ENCODE measurements around the gene RAC3. TPM values are rescaled to one million over a fixed set of nuclear protein-coding genes. Genes with fewer than 3 reads are reported as not detected.

Gene RAC3
- total RNA-seq, 1 experiment from 2014 or later = 16.4 TPM

DNA sequence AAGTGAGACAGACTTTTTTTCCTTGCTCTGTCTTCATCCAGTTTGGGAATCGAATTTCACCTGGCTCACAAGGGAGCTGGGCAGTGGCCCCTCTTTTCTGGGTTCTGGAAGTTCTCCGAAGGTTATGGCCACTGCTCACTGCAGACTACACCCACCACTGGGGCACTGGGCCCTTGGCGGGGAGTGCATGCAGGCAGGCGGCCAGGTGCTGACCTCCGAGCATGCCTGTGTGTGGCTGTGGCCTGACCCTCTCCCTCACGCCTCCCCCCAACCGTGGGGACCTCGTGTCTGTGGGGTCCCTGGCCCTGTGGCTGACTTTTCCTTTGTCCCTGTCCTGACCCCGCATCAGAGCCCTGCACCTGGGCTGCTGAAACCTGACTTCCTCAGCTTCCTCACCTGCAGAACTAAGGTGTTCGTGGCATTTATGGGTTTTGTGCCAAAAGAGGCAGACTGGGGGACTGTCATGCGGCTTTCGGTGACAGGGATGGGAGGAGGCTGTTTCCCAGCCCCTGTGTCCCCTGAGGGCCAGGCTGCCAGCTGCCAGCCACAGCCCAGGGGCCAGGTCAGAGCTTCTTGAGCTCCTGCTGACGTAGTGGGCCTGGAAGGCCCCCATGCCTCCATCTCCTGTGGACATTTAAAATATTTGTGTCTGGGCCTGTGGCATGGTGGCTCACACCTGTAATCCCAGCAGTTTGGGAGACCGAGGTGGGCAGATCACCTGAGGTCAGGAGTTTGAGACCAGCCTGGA lies 32.6 kb upstream of the RAC3 start:
- no peak for DNase-seq (ENCODE audit: low read depth)

DNA sequence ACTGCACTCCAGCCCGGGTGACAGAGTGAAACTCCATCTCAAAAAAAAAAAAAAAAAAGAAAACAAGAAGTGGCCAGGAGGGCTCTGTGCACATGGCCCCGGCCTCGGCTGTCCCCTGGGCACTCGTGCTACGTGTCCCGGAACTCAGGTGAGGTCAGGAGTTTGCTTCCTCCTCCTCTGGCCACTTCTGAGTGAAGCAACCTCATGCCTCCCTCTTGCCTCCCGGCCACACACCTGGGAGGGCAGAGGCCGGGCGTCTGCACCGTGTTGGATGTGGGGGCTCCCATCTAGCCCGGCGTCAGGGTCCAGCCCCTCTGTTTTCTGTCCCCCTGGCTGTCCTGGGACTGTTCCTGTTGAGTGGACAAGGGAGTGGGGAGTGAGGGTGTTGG lies 31.9 kb upstream of the RAC3 start:
- no peak for DNase-seq (ENCODE audit: low read depth)

DNA sequence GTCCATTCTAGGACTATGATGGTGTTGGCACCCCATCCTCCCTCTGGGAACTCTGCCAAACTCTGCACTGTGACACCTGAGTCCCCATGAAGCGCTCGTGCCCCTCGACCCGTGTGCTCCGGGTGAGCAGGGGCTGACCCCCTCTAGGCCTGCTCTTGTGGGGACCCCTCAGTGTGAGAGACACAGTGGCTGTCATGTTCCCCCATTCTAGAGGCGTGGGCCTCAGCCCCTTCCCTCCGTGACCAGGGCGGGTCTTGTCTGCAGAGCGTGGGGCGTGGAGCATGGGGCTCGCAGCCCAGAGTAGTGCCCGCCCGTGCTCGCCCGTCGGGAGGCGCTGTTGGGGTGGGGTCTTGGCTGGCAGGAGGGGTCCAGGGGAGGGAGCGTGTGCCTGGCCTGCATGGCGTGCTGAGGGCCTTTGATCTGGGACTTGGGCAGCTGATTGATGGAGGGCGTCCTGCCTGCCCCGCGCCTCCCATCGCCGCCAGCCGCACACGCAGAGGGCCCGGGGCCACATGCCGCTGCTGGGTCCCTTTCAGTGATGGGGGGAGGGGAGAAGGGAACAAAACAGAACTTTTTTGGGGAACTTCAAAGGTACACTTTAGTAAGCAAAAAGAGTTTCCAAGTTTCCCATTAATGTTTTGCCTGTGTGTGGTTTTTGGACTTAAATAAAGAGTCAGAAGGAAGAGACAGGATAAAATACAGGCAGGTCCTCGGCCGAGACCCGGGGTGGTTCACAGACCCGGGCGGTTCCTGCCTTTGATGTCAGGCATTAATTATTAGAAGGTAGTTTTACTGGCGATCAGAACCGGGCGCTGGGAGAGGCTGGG lies 31.3 kb upstream of the RAC3 start:
- DNase-seq (ENCODE audit: low read depth) = no peak

DNA sequence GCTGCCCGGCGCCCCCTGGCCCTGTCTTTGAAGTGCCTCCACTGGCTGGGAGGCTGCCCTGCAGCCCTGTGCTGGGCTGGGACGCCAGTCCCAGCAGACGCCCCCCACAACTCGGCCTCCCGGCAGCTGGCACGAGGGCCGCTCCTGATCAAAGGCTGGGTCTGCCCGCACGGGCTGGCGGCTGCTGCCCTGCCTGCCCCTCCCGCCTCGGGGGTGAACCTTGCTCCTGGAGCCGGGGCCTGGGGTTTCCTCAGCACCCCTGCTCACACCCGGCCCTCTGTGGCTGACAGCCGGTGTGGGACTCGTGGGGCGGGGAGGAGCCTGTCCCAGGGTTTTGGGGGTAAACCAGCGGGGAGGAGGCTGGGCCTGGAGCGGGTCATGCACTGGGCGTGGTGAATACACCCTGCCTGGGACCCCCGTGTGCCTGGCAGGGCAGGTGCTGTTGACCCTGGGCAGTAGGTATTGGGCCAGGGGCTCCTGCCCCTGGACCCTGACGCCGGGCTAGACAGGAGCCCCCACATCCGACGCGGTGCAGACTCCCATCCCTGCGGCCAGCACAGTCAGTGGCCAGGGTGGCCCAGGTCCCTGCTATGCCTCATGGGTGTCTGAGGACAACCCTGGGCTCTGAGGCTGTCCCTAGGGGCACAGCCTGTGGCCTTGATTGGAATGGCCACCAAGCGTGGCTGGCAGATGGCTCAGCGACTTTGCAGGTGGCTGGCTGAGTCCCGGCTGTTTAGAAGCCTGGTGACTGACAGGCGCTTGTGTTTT lies 30.5 kb upstream of the RAC3 start:
- no peak for DNase-seq (ENCODE audit: low read depth)

DNA sequence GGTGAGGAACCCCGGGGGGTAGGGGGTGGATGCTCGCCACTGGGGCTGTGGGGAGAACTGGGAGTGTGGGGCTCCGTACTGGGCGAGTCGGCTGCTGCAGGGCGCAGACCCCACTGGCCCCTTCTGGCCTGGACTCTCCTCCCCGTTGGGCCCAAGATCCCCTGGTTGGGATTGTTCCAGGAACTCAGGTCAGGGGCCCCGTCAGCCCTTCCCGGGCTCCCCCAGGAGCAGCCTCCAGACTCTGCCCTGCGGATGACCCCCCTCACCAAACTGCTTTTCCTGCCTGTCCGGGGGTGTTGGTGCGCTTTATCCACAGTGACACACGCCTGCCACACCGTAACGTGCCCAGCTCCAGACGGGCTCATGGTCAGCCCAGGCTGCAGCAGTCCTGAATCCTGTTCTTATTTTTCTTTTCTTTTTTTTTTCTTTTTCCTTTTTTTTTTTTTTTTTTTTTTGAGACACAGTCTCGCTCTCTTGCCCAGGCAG lies 29.9 kb upstream of the RAC3 start:
- DNase-seq (ENCODE audit: low read depth) = no peak

DNA sequence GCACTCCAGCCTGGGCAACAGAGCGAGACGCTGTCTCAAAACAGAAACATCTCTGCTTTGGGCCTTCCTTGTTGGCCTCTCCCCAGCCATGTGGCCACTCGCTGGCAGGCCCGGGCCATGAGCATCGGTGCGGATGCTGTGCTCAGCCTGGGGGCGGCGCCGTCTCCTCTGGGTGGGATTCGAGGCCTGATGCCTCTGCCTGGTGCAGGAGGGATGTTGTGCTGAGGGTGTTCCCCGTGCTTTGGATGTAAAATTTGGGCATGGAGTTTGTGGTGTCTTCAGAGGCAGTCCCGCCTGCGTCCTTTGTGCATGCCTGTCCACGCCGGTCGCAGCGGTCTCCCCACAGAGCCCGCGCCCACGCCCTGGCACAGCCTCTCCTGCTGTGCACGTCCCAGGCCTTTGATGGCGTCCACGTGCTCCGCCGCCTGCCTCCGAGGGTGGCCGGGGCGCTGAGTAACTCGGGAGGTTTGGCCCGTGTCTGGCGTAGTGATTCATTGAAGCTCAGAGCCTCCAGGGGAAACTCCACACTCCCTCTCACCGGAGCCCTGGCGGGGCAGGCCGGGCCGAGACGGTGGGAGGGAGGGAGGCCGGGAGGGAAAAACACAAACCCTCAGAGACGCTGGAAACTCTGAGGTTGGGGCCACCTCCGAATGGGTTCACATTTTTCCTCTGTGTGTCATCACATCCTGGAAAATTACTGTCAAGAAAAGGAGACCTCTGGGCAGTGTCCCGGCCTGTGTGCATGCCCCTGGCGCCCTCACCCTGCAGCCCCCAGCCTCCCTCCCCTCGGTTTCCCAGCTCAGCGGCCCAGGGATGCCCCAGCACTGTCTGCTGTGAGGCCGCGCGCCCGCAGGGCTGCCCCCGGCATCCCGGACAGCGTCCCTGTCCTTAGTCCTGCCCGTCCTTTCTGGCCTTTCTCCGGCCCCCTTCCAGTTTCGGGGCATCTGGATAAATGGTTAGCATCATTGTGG lies 27.8 kb upstream of the RAC3 start:
- peak; percentile 99 for DNase-seq (ENCODE audit: low read depth)

DNA sequence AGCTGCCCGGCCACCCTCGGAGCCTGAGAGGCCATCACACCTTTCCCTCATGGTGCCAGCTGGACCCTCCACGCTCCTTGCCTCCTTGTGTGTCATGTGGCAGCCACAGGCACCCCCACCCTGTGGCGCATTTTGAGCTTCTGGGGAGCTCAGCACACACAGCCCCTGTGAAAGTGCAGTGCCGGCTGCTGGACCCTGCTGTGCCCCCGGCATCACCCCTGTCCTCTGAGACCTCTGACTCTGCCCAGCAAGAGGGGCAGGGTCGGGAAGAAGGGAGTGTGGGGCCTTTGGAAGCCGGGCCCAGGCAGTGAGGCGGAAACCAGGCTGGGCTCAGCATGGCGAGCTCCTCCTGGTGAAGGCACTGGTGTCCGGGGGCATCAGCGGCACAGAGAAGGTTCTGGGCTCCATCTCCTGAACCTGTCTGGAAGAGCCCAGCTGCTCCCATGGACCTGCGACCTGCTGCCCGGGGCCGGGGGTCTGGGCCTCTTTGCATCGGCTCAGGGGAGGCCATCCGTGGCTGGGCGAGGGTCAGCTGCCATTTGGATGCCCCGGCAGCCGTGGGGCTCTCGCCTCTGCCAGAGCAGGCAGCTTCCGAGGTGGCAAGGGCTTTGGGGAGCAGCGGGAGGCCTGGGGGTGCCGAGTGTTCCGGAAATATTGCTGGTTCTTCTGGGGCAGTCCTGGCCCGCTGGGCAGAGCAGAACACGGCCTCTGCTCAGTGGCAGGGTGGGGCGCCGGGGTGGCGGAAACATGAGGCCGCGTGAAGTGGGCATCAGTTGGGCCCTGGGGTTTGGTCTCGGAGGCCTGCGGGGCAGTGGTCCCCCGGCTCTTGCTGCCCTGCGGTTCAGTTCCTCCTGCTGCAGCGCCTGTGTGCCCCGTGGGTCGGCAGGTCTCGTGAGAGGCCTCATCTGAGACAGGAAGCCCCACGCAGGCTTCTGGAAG lies 26.7 kb upstream of the RAC3 start:
- DNase-seq (ENCODE audit: low read depth) = no peak

DNA sequence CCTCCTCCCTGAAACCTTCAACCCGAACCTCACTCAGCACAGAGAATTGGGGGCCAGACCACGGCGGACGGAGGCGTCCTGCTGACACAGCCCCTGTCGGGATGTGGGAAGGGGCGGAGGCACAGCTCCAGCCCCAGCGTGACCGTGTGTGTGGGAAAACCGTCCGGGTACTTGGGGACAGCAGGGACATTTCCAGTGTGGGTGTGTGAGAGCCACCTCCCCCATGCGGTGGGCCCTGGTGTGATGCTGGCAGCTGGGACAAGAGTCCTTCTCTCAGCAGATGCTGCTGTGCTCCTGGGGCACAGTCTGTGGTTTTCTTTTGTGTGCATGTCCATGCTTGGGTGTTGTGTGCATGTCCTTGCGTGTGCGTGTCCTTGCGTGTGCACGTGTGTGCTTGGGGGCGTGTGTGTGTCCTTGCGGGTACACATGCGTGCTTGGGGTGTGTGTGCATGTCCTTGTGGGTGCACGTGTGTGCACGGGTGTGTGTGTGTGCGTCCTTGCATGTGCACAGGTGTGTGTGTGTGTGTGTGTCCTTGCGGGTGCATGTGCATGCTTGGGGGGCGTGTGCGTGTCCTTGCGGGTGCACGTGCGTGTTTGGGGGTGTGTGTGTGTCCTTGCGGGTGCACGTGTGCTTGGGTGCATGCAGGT lies 25.7 kb upstream of the RAC3 start:
- DNase-seq (ENCODE audit: low read depth) = no peak

DNA sequence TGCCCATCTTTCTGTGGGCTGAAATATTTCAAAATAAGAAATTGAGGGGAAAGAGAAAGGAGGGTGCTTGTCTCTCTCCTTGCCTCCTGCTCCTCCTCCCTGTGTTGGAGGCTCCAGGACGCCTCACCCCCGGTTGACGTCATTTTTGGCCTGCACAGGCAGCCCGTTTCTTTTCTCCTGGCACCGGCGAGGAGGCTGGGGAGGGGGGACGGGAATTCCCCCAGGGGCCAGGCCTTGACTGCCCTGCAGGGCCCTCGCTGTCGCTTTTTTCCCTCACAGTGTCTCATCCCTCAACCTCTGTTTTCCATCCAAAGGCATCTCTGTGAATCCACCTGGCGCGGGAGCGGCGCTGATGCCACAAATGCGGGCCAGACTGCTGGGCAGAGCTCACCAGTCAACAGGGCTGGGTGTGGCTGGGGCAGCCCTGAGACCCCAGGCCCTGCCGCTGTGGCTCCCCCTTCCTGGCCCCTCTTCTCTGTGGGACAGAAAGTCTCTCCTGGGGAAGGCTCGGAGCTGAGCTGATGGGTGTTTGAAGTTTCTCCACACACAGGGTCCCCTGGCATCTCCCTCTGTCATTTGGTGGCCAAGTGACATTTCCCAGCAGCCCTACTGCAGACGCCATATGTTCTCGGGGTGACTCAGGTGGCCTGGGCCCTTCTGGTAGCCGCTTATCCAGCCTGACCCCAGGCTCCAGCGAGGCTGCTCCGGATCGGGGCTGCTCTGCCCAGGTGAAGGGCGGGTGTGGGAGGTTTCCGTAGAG lies 24.8 kb upstream of the RAC3 start:
- DNase-seq (ENCODE audit: low read depth) = peak; percentile 83

DNA sequence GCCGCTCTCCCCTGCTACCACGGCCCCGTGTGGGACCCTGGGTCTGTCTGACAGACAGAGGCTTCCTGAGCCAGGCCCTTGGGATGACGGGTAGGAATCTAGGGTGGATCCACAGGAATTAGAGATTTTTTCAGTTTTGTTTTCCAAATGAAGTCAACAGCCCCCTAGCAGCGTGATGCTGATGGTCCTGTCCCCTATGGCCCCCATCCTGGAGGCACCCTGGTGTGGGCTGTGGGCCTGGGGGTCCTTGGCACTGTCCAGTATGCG lies 24.3 kb upstream of the RAC3 start:
- DNase-seq (ENCODE audit: low read depth) = no peak

DNA sequence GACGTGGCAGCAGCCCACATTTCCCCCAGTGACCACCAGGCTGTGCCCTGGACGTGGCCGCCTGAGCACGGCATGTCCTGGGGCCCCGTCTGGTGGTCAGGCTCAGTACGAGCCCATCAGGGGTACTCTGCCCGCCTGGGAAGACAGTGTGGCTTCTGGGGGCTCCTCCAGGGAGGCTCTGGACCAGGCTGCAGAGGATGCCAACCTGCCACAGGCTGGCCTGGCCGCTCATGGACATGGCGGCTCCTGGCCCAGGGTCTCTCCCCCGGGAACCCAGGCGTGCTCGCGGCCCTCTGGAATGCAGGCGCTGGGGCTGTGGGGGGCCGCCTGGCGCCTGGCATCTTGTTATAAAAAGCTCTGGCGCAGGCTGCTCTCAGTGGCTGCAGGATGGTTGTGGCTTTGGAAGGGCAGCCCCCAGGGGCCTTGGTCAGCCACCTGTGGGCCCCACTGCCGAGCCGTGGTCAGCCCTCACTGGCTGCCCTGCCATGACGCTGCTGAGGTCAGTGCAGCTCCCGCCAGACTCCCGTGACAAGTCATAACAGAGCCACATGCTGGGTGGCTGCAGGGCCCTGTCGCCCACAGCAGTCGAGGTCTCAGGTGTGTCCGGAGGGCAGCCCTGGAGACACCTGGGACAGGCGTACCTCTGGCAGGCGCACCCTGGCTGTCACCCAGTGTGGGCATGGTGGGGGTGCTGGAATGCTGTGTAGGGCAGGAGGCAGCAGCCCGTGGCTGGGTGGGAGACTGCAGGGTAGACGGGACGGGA lies 23.8 kb upstream of the RAC3 start:
- DNase-seq (ENCODE audit: low read depth) = peak; percentile 80

DNA sequence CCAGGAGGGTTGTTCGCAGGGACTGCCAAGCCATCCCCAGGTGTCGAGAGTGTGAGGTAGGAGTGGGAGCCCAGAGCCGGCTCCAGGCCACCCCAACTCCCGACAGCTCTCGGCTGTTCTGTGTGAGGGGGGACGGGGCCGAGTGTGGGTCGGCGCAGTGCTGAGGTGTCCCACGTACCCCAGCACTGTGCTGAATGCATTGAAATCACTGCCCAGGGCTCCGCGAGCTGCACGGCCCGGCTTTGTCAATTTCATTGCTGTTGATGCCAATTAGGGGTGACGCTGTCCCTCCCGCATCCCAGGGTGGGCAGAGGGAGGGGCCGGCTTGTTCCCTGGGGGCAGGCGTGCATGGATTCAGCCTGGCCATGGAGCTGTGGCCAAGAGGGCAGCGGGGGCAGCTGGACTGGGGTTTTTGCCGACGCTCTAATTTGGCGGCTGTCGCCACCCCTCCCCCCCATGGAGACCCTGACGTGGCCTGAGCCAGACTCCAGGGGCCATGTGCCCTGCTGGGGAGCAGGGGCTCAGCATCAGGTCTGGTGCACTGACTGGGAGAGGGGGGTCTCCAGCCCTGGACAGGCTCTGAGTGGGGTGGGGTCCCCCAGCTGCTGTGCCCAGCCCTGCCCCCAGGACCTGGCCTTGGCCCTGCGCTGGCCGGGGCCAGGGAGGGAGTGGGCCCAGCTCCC lies 23.1 kb upstream of the RAC3 start:
- no peak for DNase-seq (ENCODE audit: low read depth)

DNA sequence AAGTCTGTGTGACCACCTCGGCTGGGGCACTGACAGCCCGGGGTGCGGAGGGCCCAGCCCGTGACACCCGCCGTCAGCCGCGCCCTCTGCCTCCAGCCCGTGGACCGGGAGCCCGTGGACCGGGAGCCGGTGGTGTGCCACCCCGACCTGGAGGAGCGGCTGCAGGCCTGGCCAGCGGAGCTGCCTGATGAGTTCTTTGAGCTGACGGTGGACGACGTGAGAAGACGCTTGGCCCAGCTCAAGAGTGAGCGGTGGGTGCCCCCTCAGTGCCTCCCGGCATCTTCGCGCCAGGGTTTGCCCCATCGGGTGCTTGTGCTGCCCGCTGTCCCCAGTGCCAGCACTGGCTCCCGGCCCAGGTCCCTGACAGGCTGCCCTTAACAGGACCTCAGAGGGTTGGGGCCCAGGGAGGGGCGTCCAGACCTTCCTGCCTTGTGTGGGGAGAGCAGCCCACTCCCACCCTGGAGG lies 22.5 kb upstream of the RAC3 start:
- DNase-seq (ENCODE audit: low read depth) = no peak

DNA sequence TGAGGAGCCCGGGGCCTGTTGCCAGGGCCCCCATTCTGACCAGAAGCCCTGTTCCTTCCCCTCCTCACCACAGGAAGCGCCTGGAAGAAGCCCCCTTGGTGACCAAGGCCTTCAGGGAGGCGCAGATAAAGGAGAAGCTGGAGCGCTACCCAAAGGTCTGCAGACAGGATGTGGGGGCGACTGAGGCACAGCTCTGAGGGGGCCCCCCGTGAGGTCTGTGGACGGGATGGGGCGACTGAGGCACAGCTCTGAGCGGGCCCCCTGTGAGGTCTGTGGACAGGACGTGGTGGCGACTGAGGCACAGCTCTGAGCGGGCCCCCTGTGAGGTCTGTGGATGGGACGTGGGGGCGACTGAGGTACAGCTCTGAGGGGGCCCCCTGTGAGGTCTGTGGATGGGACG lies 22.1 kb upstream of the RAC3 start:
- no peak for DNase-seq (ENCODE audit: low read depth)

DNA sequence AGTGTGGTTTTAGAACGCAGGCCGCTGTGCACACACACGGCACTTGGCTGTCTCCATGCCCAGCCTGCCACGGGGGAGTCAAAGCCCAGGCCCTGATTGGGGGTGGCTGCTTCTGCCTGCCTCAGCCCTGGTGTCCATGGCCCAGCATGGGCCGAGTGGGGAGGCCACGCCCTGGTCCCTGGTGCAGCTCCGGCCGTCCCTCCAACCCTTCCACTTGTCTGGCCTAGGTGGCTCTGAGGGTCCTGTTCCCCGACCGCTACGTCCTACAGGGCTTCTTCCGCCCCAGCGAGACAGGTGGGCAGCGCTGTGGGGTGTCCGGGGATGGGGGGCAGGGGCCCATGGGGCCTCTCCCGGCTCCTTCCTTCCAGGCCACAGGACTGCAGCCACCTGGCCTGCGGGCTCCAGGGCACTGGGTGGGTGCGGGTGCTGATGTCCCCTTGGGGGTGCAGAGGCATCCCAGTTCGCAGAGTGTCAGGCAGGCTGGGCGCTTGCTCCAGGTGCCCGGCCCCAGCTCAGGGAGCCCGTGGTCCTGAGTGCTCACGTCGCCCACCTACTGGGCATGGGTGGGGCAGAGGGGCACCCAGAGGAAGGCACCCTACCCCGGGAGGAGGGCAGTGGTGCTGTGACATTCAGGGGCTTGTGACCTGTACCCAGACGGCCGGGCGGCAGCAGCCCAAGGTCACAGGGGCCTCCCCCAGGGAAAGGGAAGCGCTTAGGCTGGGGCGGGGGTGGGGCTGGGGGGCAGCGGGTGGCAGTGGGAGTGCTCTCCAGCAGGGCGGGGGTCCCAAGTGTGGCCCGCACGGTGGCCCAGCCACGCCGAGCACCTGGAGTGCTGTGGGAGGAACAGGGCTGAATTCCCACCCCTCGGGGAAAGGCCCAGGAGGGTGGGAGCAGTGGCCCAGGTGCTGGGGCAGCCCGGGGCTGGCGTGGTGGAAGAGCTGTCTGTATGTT lies 20.6 kb upstream of the RAC3 start:
- no peak for DNase-seq (ENCODE audit: low read depth)

DNA sequence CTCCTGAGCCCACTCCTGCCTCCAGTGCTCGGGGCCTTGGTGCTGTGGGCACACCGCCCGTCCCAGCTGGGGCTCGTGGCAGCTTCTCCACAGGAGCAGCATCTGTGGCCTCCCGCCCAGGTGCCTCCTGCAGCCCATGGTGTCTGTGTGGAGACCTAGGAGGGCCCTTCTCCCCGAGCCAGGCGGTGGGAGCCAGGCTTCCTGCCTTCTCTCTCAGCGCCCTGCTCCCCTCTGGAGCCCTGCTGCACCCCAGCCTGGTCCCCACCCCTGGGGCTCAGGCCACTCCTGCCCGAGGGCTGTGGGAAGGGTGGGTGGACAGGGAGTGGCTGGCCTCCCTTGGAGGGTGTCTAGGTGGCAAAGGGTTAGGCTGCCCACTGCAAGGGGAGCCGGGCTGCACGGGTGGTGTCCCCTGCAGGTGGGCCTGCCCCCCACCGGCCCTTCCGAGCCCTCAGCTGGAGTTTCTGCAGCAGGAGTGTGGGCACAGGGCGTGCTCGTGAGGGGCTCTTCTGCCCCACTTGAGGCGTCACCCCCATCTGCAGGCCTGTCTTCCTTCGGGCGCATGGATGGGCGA lies 19.8 kb upstream of the RAC3 start:
- DNase-seq (ENCODE audit: low read depth) = no peak
